A549 (cell line): ENCODE results near the gene APELA.

ENCODE experiments used
- BHLHE40 ChIP-seq: IDR thresholded peaks from 2 replicates; pipeline ENCODE4 v1.6.1; 2012; ENCODE audit warnings: low read depth, low read length, inconsistent platforms
- EP300 ChIP-seq, 2 experiments: fragments of >200 bp; sonication (Bioruptor Twin); formaldehyde crosslinking; IDR thresholded peaks; 2 replicates in 1 of 2; 3 replicates in 1 of 2; pipeline ENCODE4 v1.6.1; 2016 to 2017
- JUN ChIP-seq, 2 experiments: fragments of >200 bp; sonication (Bioruptor Twin); formaldehyde crosslinking; IDR thresholded peaks; 2 replicates in 1 of 2; 3 replicates in 1 of 2; pipeline ENCODE4 v1.6.1; 2016 to 2017
- KDM5A ChIP-seq: fragments of 200-600 bp; sonication (generic); IDR thresholded peaks from 2 replicates; pipeline ENCODE4 v1.6.1; 2016; ENCODE audit warnings: antibody characterized with exemption, mild to moderate bottlenecking
- MAFK ChIP-seq: fragments of 450-650 bp; IDR thresholded peaks from 2 replicates; pipeline ENCODE4 v1.6.1; 2014; ENCODE audit not compliant: partially characterized antibody
- MAZ ChIP-seq: fragments of 150-350 bp; IDR thresholded peaks from 2 replicates; pipeline ENCODE4 v1.6.1; 2014; ENCODE audit warnings: antibody characterized with exemption, low read depth, low read length, borderline replicate concordance
- NR3C1 ChIP-seq: fragments of >200 bp; sonication (Bioruptor Twin); formaldehyde crosslinking; IDR thresholded peaks from 3 replicates; pipeline ENCODE4 v1.6.1; 2017
- PHF8 ChIP-seq: fragments of 200-600 bp; sonication (generic); IDR thresholded peaks from 2 replicates; pipeline ENCODE4 v1.6.1; 2016; ENCODE audit warnings: low read depth, mild to moderate bottlenecking, antibody characterized with exemption, moderate library complexity, borderline replicate concordance
- POLR2A ChIP-seq: IDR thresholded peaks from 2 replicates; pipeline ENCODE4 v1.6.1; 2012; ENCODE audit warnings: mild to moderate bottlenecking, low read length
- RCOR1 ChIP-seq: fragments of 150-350 bp; IDR thresholded peaks from 2 replicates; pipeline ENCODE4 v1.6.1; 2014; ENCODE audit warnings: antibody characterized with exemption, low read length, low read depth
- RFX5 ChIP-seq: fragments of 450-650 bp; IDR thresholded peaks from 2 replicates; pipeline ENCODE4 v1.7.1; 2014; ENCODE audit warnings: antibody characterized with exemption, mild to moderate bottlenecking, moderate library complexity
- ZNF302 ChIP-seq: fragments of 250-450 bp; sonication (Bioruptor Pico); IDR thresholded peaks from 2 replicates; pipeline ENCODE4 v1.9.0; 2021; ENCODE audit warnings: inconsistent platforms, mild to moderate bottlenecking, moderate library complexity
- TF ChIP-seq, protein P1 (sequence below): fragments of >200 bp; sonication (Bioruptor Twin); formaldehyde crosslinking; IDR thresholded peaks from 3 replicates; pipeline ENCODE4 v1.5.1; 2016
- TF ChIP-seq, protein P2 (sequence below): fragments of 250-450 bp; sonication (Bioruptor Pico); IDR thresholded peaks from 2 replicates; pipeline ENCODE4 v1.5.0; 2020; ENCODE audit warnings: low read depth, mild to moderate bottlenecking, moderate library complexity

DNA sequence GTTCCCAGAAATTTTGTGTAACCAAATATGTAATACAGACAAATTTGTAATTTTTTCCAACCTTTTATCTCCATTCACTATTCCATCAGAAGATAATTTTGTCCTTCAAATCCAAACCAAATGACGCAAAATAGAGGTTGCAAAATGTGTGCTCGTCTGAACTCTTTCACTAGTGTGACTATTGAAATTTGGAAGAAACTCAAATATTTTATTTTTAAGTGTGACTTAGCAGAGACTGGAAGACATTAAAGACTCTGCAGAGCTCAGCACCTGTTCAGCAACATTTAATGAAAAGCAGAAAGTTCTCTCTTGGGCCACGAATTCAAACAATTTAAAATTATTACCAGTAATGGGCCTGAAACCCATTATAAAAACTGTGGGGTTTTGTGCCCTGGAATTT, 30.0 kb upstream of the APELA start:
- TF ChIP-seq JUN (IDR thresholded peaks at IDR 0.05) (no peak), POLR2A (no peak), NR3C1 (no peak), MAZ (no peak), MAFK (no peak), RCOR1 (no peak), KDM5A (no peak), BHLHE40 (no peak), PHF8 (no peak), EP300 (IDR thresholded peaks at IDR 0.05) (no peak), ZNF302 (no peak), RFX5 (no peak)
- TF ChIP-seq, protein P1, sequence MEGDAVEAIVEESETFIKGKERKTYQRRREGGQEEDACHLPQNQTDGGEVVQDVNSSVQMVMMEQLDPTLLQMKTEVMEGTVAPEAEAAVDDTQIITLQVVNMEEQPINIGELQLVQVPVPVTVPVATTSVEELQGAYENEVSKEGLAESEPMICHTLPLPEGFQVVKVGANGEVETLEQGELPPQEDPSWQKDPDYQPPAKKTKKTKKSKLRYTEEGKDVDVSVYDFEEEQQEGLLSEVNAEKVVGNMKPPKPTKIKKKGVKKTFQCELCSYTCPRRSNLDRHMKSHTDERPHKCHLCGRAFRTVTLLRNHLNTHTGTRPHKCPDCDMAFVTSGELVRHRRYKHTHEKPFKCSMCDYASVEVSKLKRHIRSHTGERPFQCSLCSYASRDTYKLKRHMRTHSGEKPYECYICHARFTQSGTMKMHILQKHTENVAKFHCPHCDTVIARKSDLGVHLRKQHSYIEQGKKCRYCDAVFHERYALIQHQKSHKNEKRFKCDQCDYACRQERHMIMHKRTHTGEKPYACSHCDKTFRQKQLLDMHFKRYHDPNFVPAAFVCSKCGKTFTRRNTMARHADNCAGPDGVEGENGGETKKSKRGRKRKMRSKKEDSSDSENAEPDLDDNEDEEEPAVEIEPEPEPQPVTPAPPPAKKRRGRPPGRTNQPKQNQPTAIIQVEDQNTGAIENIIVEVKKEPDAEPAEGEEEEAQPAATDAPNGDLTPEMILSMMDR = no peak
- TF ChIP-seq, protein P2, sequence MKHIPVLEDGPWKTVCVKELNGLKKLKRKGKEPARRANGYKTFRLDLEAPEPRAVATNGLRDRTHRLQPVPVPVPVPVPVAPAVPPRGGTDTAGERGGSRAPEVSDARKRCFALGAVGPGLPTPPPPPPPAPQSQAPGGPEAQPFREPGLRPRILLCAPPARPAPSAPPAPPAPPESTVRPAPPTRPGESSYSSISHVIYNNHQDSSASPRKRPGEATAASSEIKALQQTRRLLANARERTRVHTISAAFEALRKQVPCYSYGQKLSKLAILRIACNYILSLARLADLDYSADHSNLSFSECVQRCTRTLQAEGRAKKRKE (CRISPR knock-in tag) = no peak
